Endothelial cell of umbilical vein (primary cell): Measurements from ENCODE around the gene AUTS2. TPM values are rescaled to one million over a fixed set of nuclear protein-coding genes. Genes with fewer than 3 reads are reported as not detected.

ENCODE experiments used
- BruUV-seq: library from RNA; stranded (reverse); fragments of 400-500 nt; replicated peaks from 2 replicates; lab custom pipeline; 2021; lab: Mats Ljungman, UMichigan
- CTCF ChIA-PET: fragments of 300-600, 350-600 bp; sonication (Branson Sonifier 250); formaldehyde crosslinking; loops from one replicate; lab custom pipeline; 2021; ENCODE audit warnings: antibody characterized with exemption, inconsistent platforms; lab: Charles Lee
- POLR2A ChIA-PET: fragments of 300-600, 350-600 bp; sonication (Branson Sonifier 250); formaldehyde crosslinking; loops from one replicate; lab custom pipeline; 2021; ENCODE audit warnings: antibody characterized with exemption, inconsistent platforms; lab: Charles Lee
- DNase-seq: peaks from one replicate; pipeline ENCODE4 v3.0.0-alpha.2; 2011; ENCODE audit warnings: low read depth, low spot score
- FAIRE-seq: peaks from 2 replicates; lab custom pipeline; 2011; peaks lifted over from hg19 to GRCh38; lab: Jason Lieb, UNC
- H2AFZ ChIP-seq: 2 replicates; pipeline ENCODE4 v1.6.0; 2012; ENCODE audit warnings: low read depth, low read length, control low read depth, inconsistent platforms
- H3K27ac ChIP-seq: 2 replicates; pipeline ENCODE4 v1.5.1; 2011; ENCODE audit warnings: low read depth, mild to moderate bottlenecking, control low read depth, low read length, moderate library complexity; ENCODE audit not compliant: insufficient read depth
- H3K27me3 ChIP-seq, 2 experiments: 2 replicates each; pipeline versions ENCODE4 v1.6.0 to v1.6.1; 2011; ENCODE audit warnings: low read length in 2 of 2, mixed read lengths in 1 of 2; ENCODE audit not compliant: control insufficient read depth in 2 of 2, insufficient read depth in 2 of 2
- H3K36me3 ChIP-seq, 2 experiments: 2 replicates in 1 of 2; 3 replicates in 1 of 2; pipeline ENCODE4 v1.5.1; 2011; ENCODE audit warnings: low read length in 2 of 2, mild to moderate bottlenecking in 1 of 2, moderate library complexity in 1 of 2; ENCODE audit not compliant: control insufficient read depth in 2 of 2, insufficient read depth in 2 of 2; ENCODE audit errors: extremely low read depth in 1 of 2
- H3K4me1 ChIP-seq: 3 replicates; pipeline ENCODE4 v1.5.1; 2011; ENCODE audit warnings: mild to moderate bottlenecking, low read length; ENCODE audit not compliant: control insufficient read depth, insufficient read depth; ENCODE audit errors: extremely low read depth
- H3K4me2 ChIP-seq: 2 replicates; pipeline ENCODE4 v1.6.1; 2011; ENCODE audit warnings: low read length, control low read depth, mixed read lengths; ENCODE audit not compliant: insufficient read depth
- H3K4me3 ChIP-seq, 3 experiments: fragments of 200-600 bp in 1 of 3; sonication (generic), shearing (Covaris generic) in 1 of 3; replicated peaks in 1 of 3; 2 replicates each; pipeline ENCODE4 v1.5.1; 2011 to 2016; ENCODE audit warnings: control low read depth in 3 of 3, low read length in 3 of 3, mild to moderate bottlenecking in 2 of 3, inconsistent platforms in 1 of 3, low read depth in 1 of 3, moderate library complexity in 1 of 3; ENCODE audit not compliant: insufficient read depth in 1 of 3
- H3K79me2 ChIP-seq: 2 replicates; pipeline ENCODE4 v1.6.0; 2012; ENCODE audit warnings: low read length, inconsistent platforms; ENCODE audit not compliant: control insufficient read depth, insufficient read depth
- H3K9ac ChIP-seq: replicated peaks from 2 replicates; pipeline ENCODE3; 2011; ENCODE audit warnings: low read length, control low read depth; ENCODE audit not compliant: insufficient read depth; ENCODE audit errors: extremely low read depth
- H3K9me1 ChIP-seq: replicated peaks from 3 replicates; pipeline ENCODE4 v1.6.0; 2011; ENCODE audit warnings: mild to moderate bottlenecking, low read length; ENCODE audit not compliant: control insufficient read depth, insufficient read depth; ENCODE audit errors: extremely low read depth
- H3K9me3 ChIP-seq: replicated peaks from 2 replicates; pipeline ENCODE4 v1.5.1; 2012; ENCODE audit warnings: low read length, inconsistent platforms; ENCODE audit not compliant: control insufficient read depth, insufficient read depth
- H4K20me1 ChIP-seq: replicated peaks from 2 replicates; pipeline ENCODE3; 2011; ENCODE audit warnings: mild to moderate bottlenecking, low read length; ENCODE audit not compliant: control insufficient read depth, insufficient read depth; ENCODE audit errors: extremely low read depth
- FOS ChIP-seq: IDR thresholded peaks from 2 replicates; pipeline ENCODE4 v1.6.1; 2011; ENCODE audit warnings: mild to moderate bottlenecking, low read length, moderate library complexity, borderline replicate concordance; ENCODE audit not compliant: insufficient read depth
- GATA2 ChIP-seq: IDR thresholded peaks from 2 replicates; pipeline ENCODE4 v1.7.0; 2011; ENCODE audit warnings: low read depth, mild to moderate bottlenecking, moderate library complexity, mixed read lengths, low read length; ENCODE audit not compliant: insufficient read length, insufficient read depth
- JUN ChIP-seq: IDR thresholded peaks from 2 replicates; pipeline ENCODE4 v1.6.1; 2011; ENCODE audit warnings: borderline replicate concordance, low read depth; ENCODE audit not compliant: insufficient read length, insufficient read depth
- MYC ChIP-seq: IDR thresholded peaks from one replicate; pipeline ENCODE4 v1.6.1; 2011; ENCODE audit warnings: mild to moderate bottlenecking, low read depth, low read length
- POLR2A ChIP-seq: IDR thresholded peaks from 2 replicates; pipeline ENCODE4 v1.6.1; 2012; ENCODE audit warnings: low read depth, mild to moderate bottlenecking, control low read depth, low read length
- POLR2AphosphoS5 ChIP-seq: IDR thresholded peaks from 2 replicates; pipeline ENCODE4 v1.6.1; 2012; ENCODE audit warnings: low read depth, mild to moderate bottlenecking, control low read depth, low read length, moderate library complexity; ENCODE audit not compliant: insufficient read depth
- dilution Hi-C: fragments of 300-500 bp; cut with MboI; formaldehyde crosslinking; loops from one replicate; pipeline ENCODE4 v1.15.0; 2019; ENCODE audit warnings: low sequenced_read_pairs; ENCODE audit not compliant: extremely low pct_ligation_motif_present
- intact Hi-C: fragments of 100-400 bp; cut with micrococcal nuclease; formaldehyde crosslinking; loops from one replicate; pipeline ENCODE4 v1.10.0; 2022
- polyA plus RNA-seq, 4 experiments: library from polyadenylated mRNA; depleted of rRNA in 3 of 4; stranded (reverse) in 3 of 4; unstranded in 1 of 4; fragments of >200 nt; gene quantifications; 2 replicates each; pipeline versions ENCODE4 v1.2.1 to v1.2.3, GENCODE V29; 2011 to 2012; ENCODE audit warnings: missing spikeins in 1 of 4
- total RNA-seq: library from RNA; stranded (reverse); gene quantifications from 2 replicates; pipeline ENCODE4 v1.2.3, GENCODE V29; 2021
- TF ChIP-seq, protein P1 (sequence below), 2 donors: IDR thresholded peaks; 1 replicate in 1 of 2; 2 replicates in 1 of 2; pipeline ENCODE4 v1.5.1; 2011; ENCODE audit warnings: low read length in 2 of 2, mild to moderate bottlenecking in 2 of 2, moderate library complexity in 2 of 2, control low read depth in 1 of 2, inconsistent platforms in 1 of 2, low read depth in 1 of 2; ENCODE audit not compliant: insufficient read depth in 1 of 2; ENCODE audit errors: extremely low read depth in 1 of 2
- TF ChIP-seq, protein P2 (sequence below): IDR thresholded peaks from 2 replicates; pipeline ENCODE4 v1.6.1; 2011; ENCODE audit not compliant: insufficient read depth, insufficient read length

AUTS2 gene
- total and polyA plus RNA-seq, 2 donors (not counting 3 experiments of a cell fraction or from before 2014, with no cell fraction given) = 0.59 to 8.0 TPM

DNA sequence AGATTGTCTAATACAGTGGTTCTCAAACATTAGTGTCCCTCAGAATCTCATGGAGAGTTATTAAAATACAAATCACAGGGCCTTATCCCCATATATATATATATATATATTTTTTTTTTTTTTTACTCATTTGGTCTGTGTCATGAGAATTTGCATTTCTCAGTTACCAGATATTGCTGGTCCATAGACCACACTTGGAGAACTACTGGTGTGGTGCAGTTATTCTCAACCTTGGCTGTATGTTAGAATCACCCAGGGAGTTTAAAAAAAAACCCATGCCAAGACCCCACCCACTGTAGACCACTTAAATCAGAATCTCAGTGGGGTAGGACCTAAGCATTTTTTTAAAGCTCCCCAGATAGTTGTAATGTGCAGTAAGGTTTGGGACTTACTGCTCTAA is 179.9 kb downstream of the AUTS2 start:
- H3K79me2 ChIP-seq = no peaks in the 10 kb centered on the region
- H3K27me3 ChIP-seq = no peaks in the 10 kb centered on the region
- no peaks in the 10 kb centered on the region for H3K9me3 ChIP-seq
- no peak overlapping the region for H2AFZ ChIP-seq
- TF ChIP-seq POLR2A (no peak), GATA2 (no peak), JUN (no peak), POLR2AphosphoS5 (no peak), MYC (no peak), FOS (no peak)
- TF ChIP-seq, protein P1, sequence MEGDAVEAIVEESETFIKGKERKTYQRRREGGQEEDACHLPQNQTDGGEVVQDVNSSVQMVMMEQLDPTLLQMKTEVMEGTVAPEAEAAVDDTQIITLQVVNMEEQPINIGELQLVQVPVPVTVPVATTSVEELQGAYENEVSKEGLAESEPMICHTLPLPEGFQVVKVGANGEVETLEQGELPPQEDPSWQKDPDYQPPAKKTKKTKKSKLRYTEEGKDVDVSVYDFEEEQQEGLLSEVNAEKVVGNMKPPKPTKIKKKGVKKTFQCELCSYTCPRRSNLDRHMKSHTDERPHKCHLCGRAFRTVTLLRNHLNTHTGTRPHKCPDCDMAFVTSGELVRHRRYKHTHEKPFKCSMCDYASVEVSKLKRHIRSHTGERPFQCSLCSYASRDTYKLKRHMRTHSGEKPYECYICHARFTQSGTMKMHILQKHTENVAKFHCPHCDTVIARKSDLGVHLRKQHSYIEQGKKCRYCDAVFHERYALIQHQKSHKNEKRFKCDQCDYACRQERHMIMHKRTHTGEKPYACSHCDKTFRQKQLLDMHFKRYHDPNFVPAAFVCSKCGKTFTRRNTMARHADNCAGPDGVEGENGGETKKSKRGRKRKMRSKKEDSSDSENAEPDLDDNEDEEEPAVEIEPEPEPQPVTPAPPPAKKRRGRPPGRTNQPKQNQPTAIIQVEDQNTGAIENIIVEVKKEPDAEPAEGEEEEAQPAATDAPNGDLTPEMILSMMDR (IDR thresholded peaks at IDR 0.05; ENCODE audit: extremely low read depth in 1 of 2, insufficient read depth in 1 of 2, low read depth in 1 of 2, low read length in 2 of 2) = no peak
- TF ChIP-seq, protein P2, sequence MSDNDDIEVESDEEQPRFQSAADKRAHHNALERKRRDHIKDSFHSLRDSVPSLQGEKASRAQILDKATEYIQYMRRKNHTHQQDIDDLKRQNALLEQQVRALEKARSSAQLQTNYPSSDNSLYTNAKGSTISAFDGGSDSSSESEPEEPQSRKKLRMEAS = no peak
- CTCF ChIA-PET = no interaction called here
- dilution Hi-C loops (no loop called here), intact Hi-C loops (no loop called here)
- BruUV-seq = no TSS peak
- H3K27ac ChIP-seq = no peak overlapping the region
- no peaks in the 10 kb centered on the region for H4K20me1 ChIP-seq
- no peak overlapping the region for H3K9ac ChIP-seq
- no peaks in the 10 kb centered on the region for H3K36me3 ChIP-seq
- DNase-seq (no peak), FAIRE-seq (no peak)
- no peak overlapping the region for H3K4me2 ChIP-seq
- H3K9me1 ChIP-seq = no peaks in the 10 kb centered on the region
- no peaks in the 10 kb centered on the region for H3K4me1 ChIP-seq
- POLR2A ChIA-PET = no interaction called here
- no peak overlapping the region for H3K4me3 ChIP-seq
